HepG2 (cell line): ENCODE data around the gene PRM3. TPM values are rescaled to one million over a fixed set of nuclear protein-coding genes. Genes with fewer than 3 reads are reported as not detected.

Experiments
- ATF7-NPFF ChIP-seq: sonication (generic); formaldehyde crosslinking; IDR thresholded peaks from 2 replicates; pipeline ENCODE4 v1.8.1; 2023; ENCODE audit warnings: mild to moderate bottlenecking, low read depth, missing genetic modification reagents, moderate library complexity
- EEA1 ChIP-seq: sonication (generic); formaldehyde crosslinking; IDR thresholded peaks from 2 replicates; pipeline ENCODE4 v1.5.1; 2020; ENCODE audit warnings: mild to moderate bottlenecking, missing genetic modification reagents, borderline replicate concordance
- KLF9 ChIP-seq: IDR thresholded peaks from 2 replicates; pipeline ENCODE4 v1.6.1; 2016; ENCODE audit warnings: low read depth
- MEF2D ChIP-seq: sonication (generic); formaldehyde crosslinking; IDR thresholded peaks from 2 replicates; pipeline ENCODE4 v1.5.1; 2020; ENCODE audit warnings: mild to moderate bottlenecking, missing genetic modification reagents
- MEIS2 ChIP-seq: sonication (generic); formaldehyde crosslinking; IDR thresholded peaks from 2 replicates; pipeline ENCODE4 v1.9.0; 2021; ENCODE audit warnings: mild to moderate bottlenecking, missing genetic modification reagents
- NFIC ChIP-seq: IDR thresholded peaks from 2 replicates; pipeline ENCODE4 v1.6.1; 2012; ENCODE audit warnings: mild to moderate bottlenecking, low read length, inconsistent platforms
- SALL1 ChIP-seq: sonication (generic); formaldehyde crosslinking; IDR thresholded peaks from 2 replicates; pipeline ENCODE4 v1.8.0; 2022; ENCODE audit warnings: mild to moderate bottlenecking, missing genetic modification reagents
- SP5 ChIP-seq: IDR thresholded peaks from 2 replicates; pipeline ENCODE4 v1.6.1; 2016; ENCODE audit warnings: low read depth, borderline replicate concordance
- ZNF564 ChIP-seq: sonication (generic); formaldehyde crosslinking; IDR thresholded peaks from 2 replicates; pipeline ENCODE4 v1.8.1; 2023; ENCODE audit warnings: mild to moderate bottlenecking, missing genetic modification reagents
- polyA plus RNA-seq, 8 experiments: library from polyadenylated mRNA; depleted of rRNA in 3 of 8; stranded (reverse) in 7 of 8; unstranded in 1 of 8; fragments of >200 nt; fragmentation: Illumina TruSeq in 4 of 8; extraction: Trizol in 4 of 8; gene quantifications; 2 replicates each; pipeline versions ENCODE4 v1.2.1 to v1.2.3, GENCODE V29; 2011 to 2016; ENCODE audit warnings: low read depth in 4 of 8, missing spikeins in 1 of 8, mixed read lengths in 1 of 8; ENCODE audit not compliant: insufficient read depth in 1 of 8
- total RNA-seq, 5 experiments: library from RNA; depleted of rRNA; stranded (reverse); fragments of >200 nt; fragmentation: Illumina TruSeq; extraction: Trizol; gene quantifications; 2 replicates each; pipeline ENCODE4 v1.2.3, GENCODE V29; 2016; ENCODE audit warnings: low read depth in 1 of 5
- TF ChIP-seq, protein P1 (sequence below): sonication (generic); formaldehyde crosslinking; IDR thresholded peaks from 2 replicates; pipeline ENCODE4 v1.4.0; 2020; ENCODE audit warnings: missing genetic modification reagents, borderline replicate concordance
- TF ChIP-seq, protein P2 (sequence below): sonication (generic); formaldehyde crosslinking; IDR thresholded peaks from 2 replicates; pipeline ENCODE4 v1.9.0; 2021; ENCODE audit warnings: mild to moderate bottlenecking, missing genetic modification reagents
- TF ChIP-seq, protein P3 (sequence below): sonication (generic); formaldehyde crosslinking; IDR thresholded peaks from 2 replicates; pipeline ENCODE4 v1.5.0; 2020; ENCODE audit warnings: missing genetic modification reagents

PRM3 gene
- total and polyA plus RNA-seq, 2 of the 13 experiments (the other 11 are each of a cell fraction or from before 2014, with no cell fraction given): not detected

DNA sequence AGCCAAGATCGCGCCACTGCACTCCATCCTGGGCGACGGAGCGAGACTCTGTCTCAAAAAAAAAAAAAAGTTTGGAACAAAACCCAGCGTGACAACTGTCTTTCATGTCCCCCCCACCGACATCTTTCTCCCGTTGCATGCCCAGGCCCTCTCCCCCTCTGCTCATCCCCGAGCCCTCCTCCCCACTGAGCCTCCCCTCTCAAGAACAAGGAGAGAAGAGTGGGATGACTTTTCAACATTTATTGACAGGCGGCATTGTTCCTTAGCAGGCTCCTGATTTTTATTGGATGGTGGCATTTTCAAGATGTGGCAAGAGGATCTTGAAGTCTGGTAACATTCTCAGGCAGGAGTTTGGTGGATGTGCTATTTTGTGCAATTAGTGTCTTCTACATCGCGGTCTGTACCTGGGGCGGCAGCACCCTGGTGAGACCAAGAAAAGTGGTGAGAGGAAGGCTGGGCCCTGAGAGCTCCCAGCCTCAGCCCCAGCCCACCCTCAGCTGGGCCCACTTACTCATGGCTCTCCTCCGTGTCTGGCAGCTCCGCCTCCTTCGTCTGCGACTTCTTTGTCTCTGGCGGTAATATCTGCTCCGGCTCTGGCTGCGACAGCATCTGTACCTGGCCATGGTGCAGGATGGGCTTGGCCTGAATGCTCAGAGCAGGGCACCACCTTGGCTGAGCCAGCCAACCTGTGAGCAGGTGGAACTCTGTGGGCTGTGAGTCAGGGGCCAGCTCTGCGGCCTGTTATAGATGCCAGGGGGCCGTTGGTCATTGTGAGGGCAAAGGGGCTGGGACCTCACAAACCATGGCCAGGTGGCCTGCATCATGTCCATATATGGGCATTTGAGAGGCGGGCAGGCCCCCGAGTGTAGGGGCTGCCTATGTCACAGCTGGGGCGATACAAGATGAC lies 7.4 kb upstream of the PRM3 start, which contains the start of gene PRM1 (continued):
- TF ChIP-seq ZNF564 (CRISPR knock-in tag): no peak
- TF ChIP-seq EEA1: 0 out of 2 replicates have a peak, but pooled peaks have one; percentile 23
- TF ChIP-seq MEF2D (CRISPR knock-in tag): 0 out of 2 replicates have a peak, but pooled peaks have one; percentile 57
- TF ChIP-seq SP5 (CRISPR knock-in tag): no peak
- no peak for TF ChIP-seq ATF7-NPFF
- TF ChIP-seq KLF9: no peak
- TF ChIP-seq, protein P1, sequence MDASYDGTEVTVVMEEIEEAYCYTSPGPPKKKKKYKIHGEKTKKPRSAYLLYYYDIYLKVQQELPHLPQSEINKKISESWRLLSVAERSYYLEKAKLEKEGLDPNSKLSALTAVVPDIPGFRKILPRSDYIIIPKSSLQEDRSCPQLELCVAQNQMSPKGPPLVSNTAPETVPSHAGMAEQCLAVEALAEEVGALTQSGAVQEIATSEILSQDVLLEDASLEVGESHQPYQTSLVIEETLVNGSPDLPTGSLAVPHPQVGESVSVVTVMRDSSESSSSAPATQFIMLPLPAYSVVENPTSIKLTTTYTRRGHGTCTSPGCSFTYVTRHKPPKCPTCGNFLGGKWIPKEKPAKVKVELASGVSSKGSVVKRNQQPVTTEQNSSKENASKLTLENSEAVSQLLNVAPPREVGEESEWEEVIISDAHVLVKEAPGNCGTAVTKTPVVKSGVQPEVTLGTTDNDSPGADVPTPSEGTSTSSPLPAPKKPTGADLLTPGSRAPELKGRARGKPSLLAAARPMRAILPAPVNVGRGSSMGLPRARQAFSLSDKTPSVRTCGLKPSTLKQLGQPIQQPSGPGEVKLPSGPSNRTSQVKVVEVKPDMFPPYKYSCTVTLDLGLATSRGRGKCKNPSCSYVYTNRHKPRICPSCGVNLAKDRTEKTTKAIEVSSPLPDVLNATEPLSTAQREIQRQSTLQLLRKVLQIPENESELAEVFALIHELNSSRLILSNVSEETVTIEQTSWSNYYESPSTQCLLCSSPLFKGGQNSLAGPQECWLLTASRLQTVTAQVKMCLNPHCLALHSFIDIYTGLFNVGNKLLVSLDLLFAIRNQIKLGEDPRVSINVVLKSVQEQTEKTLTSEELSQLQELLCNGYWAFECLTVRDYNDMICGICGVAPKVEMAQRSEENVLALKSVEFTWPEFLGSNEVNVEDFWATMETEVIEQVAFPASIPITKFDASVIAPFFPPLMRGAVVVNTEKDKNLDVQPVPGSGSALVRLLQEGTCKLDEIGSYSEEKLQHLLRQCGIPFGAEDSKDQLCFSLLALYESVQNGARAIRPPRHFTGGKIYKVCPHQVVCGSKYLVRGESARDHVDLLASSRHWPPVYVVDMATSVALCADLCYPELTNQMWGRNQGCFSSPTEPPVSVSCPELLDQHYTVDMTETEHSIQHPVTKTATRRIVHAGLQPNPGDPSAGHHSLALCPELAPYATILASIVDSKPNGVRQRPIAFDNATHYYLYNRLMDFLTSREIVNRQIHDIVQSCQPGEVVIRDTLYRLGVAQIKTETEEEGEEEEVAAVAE (CRISPR knock-in tag): no peak
- TF ChIP-seq, protein P2, sequence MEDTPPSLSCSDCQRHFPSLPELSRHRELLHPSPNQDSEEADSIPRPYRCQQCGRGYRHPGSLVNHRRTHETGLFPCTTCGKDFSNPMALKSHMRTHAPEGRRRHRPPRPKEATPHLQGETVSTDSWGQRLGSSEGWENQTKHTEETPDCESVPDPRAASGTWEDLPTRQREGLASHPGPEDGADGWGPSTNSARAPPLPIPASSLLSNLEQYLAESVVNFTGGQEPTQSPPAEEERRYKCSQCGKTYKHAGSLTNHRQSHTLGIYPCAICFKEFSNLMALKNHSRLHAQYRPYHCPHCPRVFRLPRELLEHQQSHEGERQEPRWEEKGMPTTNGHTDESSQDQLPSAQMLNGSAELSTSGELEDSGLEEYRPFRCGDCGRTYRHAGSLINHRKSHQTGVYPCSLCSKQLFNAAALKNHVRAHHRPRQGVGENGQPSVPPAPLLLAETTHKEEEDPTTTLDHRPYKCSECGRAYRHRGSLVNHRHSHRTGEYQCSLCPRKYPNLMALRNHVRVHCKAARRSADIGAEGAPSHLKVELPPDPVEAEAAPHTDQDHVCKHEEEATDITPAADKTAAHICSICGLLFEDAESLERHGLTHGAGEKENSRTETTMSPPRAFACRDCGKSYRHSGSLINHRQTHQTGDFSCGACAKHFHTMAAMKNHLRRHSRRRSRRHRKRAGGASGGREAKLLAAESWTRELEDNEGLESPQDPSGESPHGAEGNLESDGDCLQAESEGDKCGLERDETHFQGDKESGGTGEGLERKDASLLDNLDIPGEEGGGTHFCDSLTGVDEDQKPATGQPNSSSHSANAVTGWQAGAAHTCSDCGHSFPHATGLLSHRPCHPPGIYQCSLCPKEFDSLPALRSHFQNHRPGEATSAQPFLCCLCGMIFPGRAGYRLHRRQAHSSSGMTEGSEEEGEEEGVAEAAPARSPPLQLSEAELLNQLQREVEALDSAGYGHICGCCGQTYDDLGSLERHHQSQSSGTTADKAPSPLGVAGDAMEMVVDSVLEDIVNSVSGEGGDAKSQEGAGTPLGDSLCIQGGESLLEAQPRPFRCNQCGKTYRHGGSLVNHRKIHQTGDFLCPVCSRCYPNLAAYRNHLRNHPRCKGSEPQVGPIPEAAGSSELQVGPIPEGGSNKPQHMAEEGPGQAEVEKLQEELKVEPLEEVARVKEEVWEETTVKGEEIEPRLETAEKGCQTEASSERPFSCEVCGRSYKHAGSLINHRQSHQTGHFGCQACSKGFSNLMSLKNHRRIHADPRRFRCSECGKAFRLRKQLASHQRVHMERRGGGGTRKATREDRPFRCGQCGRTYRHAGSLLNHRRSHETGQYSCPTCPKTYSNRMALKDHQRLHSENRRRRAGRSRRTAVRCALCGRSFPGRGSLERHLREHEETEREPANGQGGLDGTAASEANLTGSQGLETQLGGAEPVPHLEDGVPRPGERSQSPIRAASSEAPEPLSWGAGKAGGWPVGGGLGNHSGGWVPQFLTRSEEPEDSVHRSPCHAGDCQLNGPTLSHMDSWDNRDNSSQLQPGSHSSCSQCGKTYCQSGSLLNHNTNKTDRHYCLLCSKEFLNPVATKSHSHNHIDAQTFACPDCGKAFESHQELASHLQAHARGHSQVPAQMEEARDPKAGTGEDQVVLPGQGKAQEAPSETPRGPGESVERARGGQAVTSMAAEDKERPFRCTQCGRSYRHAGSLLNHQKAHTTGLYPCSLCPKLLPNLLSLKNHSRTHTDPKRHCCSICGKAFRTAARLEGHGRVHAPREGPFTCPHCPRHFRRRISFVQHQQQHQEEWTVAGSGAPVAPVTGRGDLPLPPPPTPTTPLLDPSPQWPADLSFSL: no peak
- TF ChIP-seq NFIC: no peak
- peak; percentile 22; the same call in 1 of the 2 replicates for TF ChIP-seq SALL1 (CRISPR knock-in tag)
- TF ChIP-seq, protein P3, sequence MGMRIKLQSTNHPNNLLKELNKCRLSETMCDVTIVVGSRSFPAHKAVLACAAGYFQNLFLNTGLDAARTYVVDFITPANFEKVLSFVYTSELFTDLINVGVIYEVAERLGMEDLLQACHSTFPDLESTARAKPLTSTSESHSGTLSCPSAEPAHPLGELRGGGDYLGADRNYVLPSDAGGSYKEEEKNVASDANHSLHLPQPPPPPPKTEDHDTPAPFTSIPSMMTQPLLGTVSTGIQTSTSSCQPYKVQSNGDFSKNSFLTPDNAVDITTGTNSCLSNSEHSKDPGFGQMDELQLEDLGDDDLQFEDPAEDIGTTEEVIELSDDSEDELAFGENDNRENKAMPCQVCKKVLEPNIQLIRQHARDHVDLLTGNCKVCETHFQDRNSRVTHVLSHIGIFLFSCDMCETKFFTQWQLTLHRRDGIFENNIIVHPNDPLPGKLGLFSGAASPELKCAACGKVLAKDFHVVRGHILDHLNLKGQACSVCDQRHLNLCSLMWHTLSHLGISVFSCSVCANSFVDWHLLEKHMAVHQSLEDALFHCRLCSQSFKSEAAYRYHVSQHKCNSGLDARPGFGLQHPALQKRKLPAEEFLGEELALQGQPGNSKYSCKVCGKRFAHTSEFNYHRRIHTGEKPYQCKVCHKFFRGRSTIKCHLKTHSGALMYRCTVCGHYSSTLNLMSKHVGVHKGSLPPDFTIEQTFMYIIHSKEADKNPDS (CRISPR knock-in tag): 0 out of 2 replicates have a peak, but pooled peaks have one; percentile 45
- 0 out of 2 replicates have a peak, but pooled peaks have one; percentile 26 for TF ChIP-seq MEIS2
